T-helper 1 cell (primary cell): ENCODE measurements around the gene ZC3H18.

Source experiments
- DNase-seq, 5 donors: peaks; one replicate each; pipeline ENCODE4 v3.0.0-alpha.2; 2012 to 2020
- total RNA-seq, 4 donors: gene quantifications; one replicate each; lab custom pipeline; 2026; lab: John Stamatoyannopoulos, UW

ZC3H18 gene
- 80.6 to 104 (median 95.1) reads per million in 4 donors for total RNA-seq

GRCh38 chr16:88569985-88570690, at the start of gene ZC3H18:
ZC3H18 (plus strand) TSS chr16:88570403; CDS start chr16:88577124, 6,721 bp downstream.
- peak; percentile 96 to 100 (median 97) for DNase-seq

DNA sequence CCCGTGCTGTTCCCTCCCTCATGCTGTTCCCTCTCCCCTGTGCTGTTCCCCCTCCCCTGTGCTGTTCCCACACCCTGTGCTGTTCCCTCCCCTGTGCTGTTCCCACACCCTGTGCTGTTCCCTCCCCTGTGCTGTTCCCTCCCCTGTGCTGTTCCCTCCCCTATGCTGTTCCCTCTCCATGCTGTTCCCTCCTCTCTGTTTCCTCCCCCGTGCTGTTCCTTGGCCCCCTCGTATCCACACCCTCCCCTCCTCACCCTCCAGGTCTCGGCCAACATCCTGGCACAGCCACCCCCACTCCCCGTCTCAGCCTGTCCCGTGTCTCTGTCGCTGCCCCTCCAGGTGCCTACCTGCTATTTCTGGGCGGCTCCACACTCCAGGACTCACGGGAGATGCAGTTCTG, 48.5 kb upstream of the ZC3H18 start:
- no peak for DNase-seq

DNA sequence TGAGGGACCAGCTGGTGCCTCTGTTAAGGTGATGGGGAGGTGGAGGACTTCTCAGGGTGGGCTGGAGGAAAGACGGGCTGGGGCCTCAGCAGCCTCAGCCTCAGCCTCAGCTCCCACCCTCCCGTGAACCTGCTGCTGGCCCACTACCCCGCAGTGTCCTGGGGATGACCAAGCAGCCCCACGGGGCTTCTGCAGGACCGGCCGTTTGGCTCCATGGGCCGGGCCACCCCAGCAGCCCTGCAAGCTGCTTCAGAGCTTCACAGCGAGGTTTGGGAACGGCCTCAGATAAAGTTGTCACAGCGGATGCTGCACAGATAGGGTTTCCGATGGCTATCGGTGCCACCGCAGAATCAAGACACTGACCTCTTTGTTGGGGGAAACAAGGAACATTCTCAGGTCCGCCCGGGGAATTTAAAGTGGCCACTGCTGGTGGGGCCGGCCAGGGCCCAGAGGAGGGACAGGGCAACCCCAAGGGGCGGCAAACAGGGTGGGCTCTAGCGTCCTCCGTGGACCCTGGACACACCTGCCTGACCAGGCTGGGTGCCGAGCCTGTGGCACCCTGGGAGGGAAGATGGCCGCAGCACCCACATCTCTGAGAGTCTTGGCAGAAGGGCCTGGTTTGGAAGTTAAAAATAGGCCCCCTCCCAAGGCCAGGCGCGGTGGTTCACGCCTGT, 47.8 kb upstream of the ZC3H18 start:
- no peak for DNase-seq

DNA sequence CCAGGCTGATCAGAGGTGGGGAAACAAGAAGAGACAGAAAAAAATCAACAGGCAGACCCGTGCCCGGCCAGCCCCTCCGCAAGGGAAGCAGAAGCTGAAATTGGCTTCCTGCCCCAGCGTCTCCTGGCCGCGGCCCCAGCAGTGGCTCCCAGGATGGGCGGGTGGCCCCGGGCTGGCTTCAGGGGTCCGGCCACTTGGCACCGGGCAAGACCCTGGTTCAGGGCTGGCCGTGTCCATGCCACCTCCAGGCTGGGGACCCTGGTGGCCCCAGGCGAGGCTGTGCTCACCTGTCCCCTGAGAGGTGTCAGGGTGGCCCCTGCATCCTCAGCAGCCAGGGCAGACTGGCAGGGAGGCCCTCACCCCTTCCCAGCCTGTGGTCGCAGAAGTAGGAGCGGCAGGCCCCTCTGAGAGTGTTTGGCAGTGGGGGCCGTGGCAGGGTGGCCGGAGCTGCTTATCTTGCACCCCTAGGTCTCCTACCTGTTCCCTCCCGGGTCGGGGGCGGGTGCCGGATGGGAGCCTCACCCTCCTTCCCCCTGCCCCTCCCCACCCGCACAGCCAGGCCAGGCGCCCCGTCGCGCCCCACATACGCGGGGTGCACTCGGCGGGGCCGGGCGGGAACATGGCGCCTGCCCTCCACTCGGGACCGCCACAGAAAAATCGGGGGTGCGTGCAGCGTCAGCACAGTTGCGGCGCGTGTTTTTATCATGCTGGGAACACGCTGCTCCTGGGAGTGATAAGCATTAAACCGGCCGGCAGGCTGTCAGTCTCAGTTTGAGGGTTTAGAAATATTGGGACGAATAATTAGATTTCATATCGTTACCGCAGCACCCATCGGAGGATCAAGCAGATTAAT, 46.7 kb upstream of the ZC3H18 start:
- DNase-seq = no peak

DNA sequence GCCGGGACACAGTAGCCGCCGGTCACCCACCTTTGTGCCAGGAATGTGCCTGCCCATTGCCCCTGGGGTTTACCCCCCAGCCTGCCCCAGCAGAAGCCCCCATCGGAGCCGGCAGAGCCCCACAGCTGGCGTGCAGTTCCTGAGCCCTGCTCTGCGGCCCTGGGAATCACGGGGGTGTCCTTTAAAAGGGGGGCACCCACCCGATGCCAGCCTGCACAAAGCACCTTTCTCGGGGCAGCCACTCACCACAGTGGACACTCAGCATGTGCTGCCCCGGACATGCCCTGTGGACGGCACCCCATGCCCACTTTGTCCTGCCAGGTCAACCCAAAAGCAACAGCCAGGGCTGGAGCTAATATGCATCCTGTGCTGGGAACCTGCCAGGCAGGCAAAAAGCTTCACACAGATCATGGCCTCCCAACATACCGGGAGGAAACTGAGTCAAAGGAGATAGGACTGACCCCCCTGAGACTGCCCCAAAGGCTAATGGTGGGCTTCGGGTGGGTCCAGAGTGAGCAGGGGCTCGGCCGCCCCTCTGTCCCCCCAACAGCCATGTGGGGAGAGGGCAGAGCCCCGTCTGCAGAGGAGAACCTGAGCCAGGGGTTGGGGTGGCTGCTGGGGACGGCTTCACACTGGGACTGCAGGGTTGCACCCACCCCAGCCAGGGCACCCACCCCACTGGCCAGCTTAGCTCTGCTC, 45.8 kb upstream of the ZC3H18 start:
- no peak for DNase-seq

DNA sequence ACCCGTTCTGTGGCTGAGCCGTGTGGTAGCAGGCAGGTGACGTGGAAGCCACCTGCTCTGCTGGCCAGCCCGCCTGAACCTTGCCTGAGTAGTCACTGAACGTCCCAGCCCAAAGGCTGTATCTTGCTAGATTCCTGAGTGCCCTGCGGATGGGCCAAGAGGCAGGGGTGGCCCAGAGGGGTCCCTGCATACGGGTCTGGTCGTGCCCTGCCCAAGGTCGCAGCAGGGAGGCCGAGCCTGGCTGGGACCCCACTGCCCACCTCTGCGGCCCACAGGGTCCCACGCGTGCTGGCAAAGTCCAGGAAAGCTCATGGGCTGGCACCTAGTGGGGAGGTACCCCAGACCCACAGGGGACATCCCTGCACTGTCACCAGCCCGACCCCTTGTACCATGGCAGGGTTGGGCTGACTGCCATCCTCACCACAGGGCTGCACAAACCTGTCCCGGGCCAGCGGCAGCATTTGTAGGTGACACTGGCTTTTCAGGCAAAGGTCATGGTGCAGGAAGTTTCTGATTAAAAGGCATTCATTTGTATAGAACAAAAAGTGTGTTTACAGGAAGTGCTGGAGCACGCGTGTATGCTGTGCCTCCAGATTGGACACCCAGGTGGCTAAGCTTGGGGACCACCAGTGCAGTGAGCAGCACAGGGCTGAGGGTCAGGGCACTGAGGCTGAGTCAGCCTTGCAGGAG, 45.1 kb upstream of the ZC3H18 start:
- DNase-seq = no peak

DNA sequence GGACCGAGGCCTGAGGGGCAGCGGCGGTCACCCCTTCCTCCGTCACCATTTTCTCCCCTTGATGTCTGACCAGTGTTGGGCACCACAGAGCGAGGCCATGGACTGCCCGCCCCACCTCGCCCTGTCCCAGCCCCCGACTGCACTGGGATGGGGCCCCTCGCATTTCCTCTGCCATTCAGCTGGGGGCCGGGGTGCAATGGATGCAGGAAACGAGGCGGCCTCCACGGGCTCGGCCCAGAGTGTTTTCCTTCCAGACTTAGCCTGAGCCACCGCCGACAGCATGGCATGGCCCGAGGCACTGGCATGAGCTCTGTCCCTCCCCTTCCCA, 44.6 kb upstream of the ZC3H18 start:
- no peak for DNase-seq

DNA sequence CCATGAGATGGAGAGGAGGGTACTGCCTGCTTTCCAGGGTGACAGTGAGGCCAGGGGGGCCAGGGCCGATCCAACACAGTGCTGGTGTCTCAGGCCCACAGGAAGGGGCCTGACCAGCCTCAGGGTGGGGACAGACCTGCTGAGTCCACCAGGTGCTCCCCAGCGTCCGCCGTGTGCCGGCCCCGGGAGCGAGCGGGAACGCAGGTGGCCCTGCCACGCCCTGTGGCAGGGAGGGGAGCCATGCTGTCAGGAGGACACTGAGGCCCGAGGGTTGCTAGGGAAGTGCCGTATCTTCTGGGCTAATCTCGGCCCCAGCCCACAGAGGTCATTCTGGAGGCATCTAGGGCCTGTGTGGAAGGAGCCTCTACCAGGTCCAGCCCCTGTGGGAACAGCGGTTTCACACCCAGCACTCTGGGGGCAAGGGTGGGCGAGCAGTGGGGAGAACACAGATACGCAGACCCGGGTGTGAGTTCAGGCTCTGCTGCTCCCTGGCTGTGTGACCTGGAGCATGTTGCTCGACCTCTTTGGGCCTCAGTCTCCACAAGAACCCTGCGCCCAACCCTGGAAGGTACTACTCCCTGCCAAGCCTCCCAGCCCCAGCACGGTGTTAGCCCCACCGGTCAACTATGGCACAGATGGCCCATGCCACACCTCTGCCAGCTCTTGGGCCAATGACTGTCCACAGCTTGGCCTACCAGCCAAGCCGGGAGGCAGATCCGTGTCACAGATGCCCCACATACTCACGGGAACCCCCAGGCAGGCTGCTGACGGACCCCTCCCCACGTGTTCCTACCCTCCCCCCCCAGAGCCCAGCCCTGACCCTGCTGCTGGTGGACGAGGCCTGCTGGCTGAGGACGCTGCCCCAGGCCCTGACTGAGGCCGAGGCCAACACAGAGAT, 43.9 kb upstream of the ZC3H18 start:
- no peak for DNase-seq

DNA sequence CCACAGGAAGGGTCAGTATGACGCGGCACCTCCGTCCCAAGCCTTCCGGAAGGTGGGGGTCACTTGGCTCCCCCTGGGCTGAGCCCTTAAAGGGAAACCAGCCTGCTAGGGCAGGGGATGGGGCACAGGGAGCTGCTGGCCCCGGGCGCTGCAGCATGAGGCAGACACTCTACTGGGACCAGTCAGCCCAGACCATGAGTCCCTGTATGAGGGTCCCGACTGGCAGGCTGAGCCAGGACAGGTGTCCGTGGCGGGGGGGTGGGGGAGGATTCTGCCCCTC, 43.4 kb upstream of the ZC3H18 start:
- no peak for DNase-seq

DNA sequence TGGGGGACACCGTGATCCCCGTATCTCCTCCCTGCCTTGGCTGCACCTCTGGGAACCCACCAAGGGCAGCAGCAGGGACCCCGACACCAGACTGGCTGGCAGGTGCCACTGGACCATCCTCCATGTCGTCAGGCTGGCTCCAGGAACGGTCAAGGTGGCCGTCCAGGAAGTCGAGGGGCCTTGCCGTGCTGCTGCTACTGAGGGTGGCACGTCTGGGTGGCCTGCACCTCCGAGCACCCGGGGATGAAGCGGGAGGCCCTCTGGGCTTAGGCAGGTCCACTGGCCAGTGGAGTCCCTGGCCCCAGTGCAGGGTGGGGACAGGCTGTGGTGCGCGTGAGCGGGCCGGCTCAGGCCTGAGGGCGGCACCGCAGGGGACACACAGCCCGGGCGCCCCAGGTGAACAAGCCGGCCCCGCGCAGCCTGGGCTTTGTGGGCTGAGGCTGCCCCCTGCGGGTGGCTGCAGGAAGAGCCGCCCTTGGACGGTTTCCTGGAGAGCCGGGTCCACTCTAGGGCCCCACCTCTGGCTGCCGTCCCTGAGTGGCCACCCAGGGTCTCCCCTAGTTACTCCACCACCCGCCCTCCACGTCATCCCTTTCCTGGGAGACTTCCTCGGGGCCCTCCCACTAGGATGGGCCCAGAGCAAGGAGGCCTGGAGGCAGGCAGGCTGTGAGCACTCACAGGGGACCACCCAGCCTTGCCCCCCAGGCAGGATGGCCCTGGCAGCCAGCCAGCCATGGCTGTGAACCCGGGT, 42.8 kb upstream of the ZC3H18 start:
- DNase-seq = peak; percentile 32 to 53 (median 48)

DNA sequence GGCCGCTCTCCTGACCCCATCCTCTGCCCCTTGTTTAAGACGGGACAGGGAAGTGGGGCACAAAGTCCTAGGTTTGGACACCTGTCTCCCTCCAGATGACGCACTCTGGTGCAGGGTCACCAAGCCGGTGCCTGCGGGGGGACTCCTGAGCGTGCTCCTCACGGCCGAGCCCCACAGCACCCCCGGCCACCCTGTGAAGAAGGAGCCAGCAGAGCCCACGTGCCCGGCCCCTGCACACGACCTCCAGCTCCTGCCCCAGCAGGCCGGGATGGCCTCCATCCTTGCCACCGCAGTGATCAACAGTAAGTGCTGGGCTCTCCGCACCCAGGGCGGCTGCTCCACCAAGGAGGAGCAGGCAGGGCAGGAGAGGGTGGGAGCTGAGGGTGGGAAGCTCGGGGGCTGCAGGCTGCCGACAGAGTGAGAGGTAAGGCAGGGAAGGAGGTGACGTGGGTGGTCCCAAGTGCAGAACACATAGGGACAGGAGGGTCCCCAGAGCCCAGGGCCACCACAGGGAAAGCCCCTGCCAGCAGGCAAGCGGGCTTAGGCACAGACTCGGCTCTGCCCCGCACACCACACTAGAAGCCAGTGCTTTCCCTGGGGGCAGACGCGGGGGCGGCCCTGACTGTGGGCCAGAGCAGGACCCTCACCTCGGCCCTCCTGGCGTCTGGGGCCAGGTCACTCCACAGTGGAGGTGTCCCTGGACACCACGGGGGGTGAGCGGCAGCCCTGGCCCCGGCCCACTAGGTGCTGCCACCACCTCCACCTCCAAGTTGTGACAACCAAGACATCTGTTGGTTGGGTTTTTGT, 42.1 kb upstream of the ZC3H18 start:
- no peak for DNase-seq

DNA sequence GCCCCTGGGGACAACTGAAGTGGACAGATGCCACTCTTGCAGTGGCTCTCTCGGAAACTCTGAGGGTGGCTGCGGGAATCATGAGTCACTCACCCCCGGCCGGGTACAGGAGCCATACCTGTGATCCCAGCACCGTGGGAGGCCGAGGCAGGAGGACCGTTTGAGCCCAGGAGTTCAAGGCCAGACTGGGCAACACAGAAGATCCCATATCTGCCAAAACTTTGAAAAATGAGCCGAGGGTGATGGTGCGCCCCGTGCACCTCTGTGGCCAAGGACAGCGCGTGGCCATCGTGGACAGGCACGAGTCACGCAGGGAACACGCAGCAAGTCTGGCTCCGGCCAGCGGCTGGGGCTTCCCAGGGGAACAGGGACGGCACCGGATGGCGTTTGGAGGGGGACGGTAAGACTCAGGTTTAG, 41.3 kb upstream of the ZC3H18 start:
- DNase-seq = no peak

DNA sequence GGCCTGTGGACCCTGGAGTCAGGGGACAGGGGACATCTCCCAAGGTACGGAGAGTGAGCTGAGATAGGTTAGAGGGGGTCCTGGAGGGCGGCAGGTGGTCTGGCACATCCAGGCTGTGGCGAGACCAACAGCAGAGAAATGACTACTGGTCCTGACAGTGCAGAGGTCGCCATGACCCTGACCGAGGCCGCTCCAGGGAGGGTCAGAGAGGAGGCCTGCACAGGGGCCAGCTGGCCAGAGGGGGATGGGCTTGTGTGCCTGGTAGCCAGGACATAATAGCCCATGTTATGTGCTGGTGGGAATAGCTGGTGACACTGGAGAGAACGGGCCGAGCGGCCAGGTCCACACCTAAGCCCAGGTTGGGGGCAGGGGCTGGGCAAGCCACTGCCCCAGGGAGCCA, 40.6 kb upstream of the ZC3H18 start:
- DNase-seq = no peak

DNA sequence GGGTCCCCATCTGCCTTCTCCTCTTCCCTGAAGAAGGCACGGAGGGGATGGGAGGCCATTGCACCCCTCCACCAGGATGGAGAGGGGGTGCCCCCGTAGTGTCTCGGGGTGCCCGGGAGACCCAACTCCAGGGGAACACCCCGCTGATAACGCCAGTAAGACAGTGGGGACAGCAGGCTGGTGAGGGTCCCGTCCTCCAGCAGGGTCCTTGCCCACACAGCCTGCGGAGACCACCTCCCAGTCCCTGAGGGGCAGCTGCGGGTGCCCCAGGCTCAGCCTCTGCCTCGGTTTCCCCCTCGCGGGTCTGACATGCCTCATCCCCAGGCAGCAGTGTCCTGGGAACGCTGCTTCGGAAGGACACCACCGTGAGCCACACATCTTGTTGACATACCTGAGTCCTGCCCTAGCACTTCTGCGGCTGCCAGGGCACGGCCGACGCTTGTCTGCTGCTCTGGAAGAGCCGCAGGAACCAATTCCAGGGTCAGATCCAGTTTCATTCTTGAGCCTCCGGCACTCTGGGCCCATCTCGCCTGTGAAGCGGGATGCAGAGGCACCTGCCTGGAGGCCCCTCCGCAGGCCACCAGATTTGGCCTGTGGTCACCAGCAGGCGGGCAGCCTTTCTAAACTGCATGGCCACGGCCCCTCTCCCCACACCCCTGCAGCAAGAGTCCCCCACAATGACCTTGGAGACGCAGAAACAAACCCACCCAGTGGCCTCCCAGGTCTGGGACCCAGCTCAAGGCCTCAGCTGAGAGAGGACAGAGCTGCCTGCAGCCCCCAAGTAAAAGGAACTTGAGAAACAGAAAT, 39.9 kb upstream of the ZC3H18 start:
- DNase-seq = no peak

DNA sequence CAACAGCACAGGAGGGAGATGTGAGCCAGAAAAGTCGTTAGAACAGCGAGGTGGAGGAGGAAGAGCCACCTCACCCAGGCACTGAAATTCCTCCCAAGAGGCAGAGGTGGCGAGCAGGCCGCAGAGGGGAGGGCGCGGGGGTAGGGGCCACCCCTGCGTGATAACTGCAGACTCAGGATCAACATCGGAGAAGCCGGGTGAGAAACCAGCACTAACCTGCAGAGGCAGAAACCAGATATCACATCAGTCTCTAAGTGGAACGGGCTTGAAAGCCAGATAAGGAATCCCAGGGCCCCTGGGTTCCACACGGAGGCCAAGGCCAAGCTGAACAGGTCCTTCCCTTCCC, 39.4 kb upstream of the ZC3H18 start:
- DNase-seq = no peak

GRCh38 chr16:88531346-88531745, 38.9 kb upstream of the ZC3H18 start:
- DNase-seq = no peak

DNA sequence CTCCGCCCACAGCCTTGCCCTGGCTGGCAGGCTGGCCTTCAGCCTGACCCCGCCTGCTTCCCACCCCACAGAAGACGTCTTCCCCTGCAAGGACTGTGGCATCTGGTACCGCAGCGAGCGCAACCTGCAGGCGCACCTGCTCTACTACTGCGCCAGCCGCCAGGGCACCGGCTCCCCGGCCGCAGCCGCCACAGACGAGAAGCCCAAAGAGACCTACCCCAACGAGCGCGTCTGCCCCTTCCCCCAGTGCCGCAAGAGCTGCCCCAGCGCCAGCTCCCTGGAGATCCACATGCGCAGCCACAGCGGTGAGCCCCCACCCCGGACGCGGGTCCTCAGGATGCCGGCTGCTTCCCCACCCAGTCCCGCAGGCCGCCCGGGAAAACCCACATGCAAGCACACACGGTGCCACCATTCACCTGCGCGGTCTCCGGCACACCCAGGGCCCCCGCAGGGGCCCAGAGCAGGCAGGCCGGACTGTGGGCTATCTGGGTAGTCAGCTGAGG, 38.2 kb upstream of the ZC3H18 start:
- DNase-seq = no peak

DNA sequence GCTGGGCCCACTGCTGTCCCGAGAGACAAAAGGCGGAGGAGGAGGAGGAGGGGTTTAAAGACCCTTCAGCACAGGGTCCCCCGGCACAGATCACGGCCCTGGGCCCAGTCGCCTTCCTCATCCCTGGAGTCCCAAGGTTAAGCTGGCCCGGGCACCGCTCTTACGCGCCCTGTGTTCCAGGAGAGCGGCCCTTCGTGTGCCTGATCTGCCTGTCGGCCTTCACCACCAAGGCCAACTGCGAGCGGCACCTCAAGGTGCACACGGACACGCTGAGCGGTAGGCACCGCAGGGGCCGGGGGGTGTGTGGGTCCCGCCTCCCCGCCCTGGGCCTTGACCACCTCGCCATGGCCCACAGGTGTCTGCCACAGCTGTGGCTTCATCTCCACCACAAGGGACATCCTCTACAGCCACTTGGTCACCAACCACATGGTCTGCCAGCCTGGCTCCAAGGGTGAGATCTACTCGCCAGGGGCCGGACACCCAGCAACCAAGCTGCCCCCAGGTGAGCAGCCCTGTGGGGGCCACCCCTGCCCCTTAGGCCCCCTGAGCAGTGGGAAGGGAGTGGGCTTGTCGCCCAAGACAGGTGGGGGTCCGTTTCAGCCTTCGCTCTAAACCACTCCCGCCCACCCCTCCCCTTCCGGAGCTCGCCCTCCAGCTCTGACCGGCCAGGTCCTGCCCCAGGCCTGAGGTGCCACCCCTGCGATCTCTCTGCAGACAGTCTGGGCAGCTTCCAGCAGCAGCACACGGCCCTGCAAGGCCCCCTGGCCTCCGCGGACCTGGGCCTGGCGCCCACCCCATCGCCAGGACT, 37.6 kb upstream of the ZC3H18 start:
- no peak for DNase-seq
